Spleen (tissue), 7 donors: ENCODE results near the gene VSTM2L.

Source experiments
- CTCF ChIP-seq, 11 experiments: fragments of 200-600 bp in 7 of 11; fragments of 450-650 bp in 4 of 11; sonication (generic) in 4 of 11; IDR thresholded peaks in 8 of 11; conservative IDR thresholded peaks in 3 of 11; 1 replicate in 7 of 11; 2 replicates in 4 of 11; pipeline versions ENCODE4 v1.4.0 to v1.8.0; 2016 to 2021; ENCODE audit warnings: antibody characterized with exemption in 11 of 11, inconsistent platforms in 4 of 11, mild to moderate bottlenecking in 1 of 11
- POLR2A ChIP-seq, 3 donors: fragments of 450-650 bp; IDR thresholded peaks; one replicate each; pipeline ENCODE4 v1.5.1; 2017; ENCODE audit warnings: antibody characterized with exemption in 3 of 3, mild to moderate bottlenecking in 1 of 3
- donor health status: DM: no; HTN: no; CAD: no; lungs with moderate emphysema.
- donor health status: DM: no; HTN: no; CAD: no.
- donor health status: DM: no; HTN: no; CAD: no.

- no peak for TF ChIP-seq CTCF (IDR thresholded peaks at IDR 0.05 in 8 of 11, conservative IDR thresholded peaks at IDR 0.05 in 3 of 11)
- no peak for TF ChIP-seq POLR2A (IDR thresholded peaks at IDR 0.05)
Observed at GRCh38 chr20:37938181-37938750, 35.3 kb downstream of the VSTM2L start.
